Thyroid gland (tissue), 4 donors: ENCODE results near the gene AAGAB. TPM values are rescaled to one million over a fixed set of nuclear protein-coding genes. Genes with fewer than 3 reads are reported as not detected.

Source experiments
- DNase-seq, 2 donors: peaks; one replicate each; pipeline ENCODE4 v3.0.0-alpha.2; 2019
- H3K27ac ChIP-seq, 3 donors: fragments of 200-600 bp; sonication (generic); 1 replicate in 2 of 3; 2 replicates in 1 of 3; pipeline ENCODE4 v1.5.1; 2016 to 2019; ENCODE audit warnings: mild to moderate bottlenecking in 1 of 3, moderate library complexity in 1 of 3
- H3K27me3 ChIP-seq: fragments of 200-600 bp; sonication (generic); one replicate; pipeline ENCODE4 v1.5.1; 2019
- H3K36me3 ChIP-seq, 2 donors: fragments of 200-600 bp; sonication (generic); one replicate each; pipeline ENCODE4 v1.5.1; 2016 to 2019
- H3K4me1 ChIP-seq, 2 donors: fragments of 200-600 bp; sonication (generic); one replicate each; pipeline ENCODE4 v1.5.1; 2017 to 2019
- H3K4me3 ChIP-seq, 3 donors: fragments of 200-600 bp; sonication (generic); replicated peaks in 1 of 3; 1 replicate in 2 of 3; 2 replicates in 1 of 3; pipeline ENCODE4 v1.5.1; 2016; ENCODE audit warnings: mild to moderate bottlenecking in 1 of 3
- H3K9me3 ChIP-seq: fragments of 200-600 bp; sonication (generic); one replicate; pipeline ENCODE4 v1.5.1; 2017
- POLR2A ChIP-seq, 2 donors: fragments of 450-650 bp; IDR thresholded peaks; one replicate each; pipeline ENCODE4 v1.6.1; 2017; ENCODE audit warnings: antibody characterized with exemption in 2 of 2, mild to moderate bottlenecking in 2 of 2, moderate library complexity in 1 of 2
- WGBS, 2 donors: methylation state at CpG; one replicate each; pipeline ENCODE4 v1.1.5; 2017; 5-methylcytosine and 5-hydroxymethylcytosine counted together
- intact Hi-C: fragments of 100-400 bp; cut with DNase I; formaldehyde crosslinking; loops from one replicate; pipeline ENCODE4 v1.15.1; 2023
- total RNA-seq, 4 donors: library from RNA; depleted of rRNA; stranded (reverse); fragments of >200 nt; gene quantifications; one replicate each; pipeline ENCODE4 v1.2.3, GENCODE V29; 2016
- TF ChIP-seq, protein P1 (sequence below), 6 experiments: fragments of 200-600 bp in 3 of 6; fragments of 450-650 bp in 3 of 6; sonication (generic) in 3 of 6; IDR thresholded peaks; one replicate each; pipeline ENCODE4 v1.5.1; 2016 to 2019; ENCODE audit warnings: antibody characterized with exemption in 6 of 6, mild to moderate bottlenecking in 2 of 6, inconsistent platforms in 1 of 6, moderate library complexity in 1 of 6

Gene AAGAB
- total RNA-seq, 4 donors from 2014 or later: 53.7 to 61.9 (median 54.6) TPM

GRCh38 chr15:67276666-67277065, 22.2 kb upstream of the AAGAB start:
- Histone ChIP-seq H3K4me1 (no peaks in the 10 kb centered on the region), H3K27me3 (no peaks in the 10 kb centered on the region), H3K4me3 (no peak overlapping the region), H3K36me3 (no peaks in the 10 kb centered on the region), H3K9me3 (no peaks in the 10 kb centered on the region), H3K27ac (no peak overlapping the region)
- TF ChIP-seq, protein P1, sequence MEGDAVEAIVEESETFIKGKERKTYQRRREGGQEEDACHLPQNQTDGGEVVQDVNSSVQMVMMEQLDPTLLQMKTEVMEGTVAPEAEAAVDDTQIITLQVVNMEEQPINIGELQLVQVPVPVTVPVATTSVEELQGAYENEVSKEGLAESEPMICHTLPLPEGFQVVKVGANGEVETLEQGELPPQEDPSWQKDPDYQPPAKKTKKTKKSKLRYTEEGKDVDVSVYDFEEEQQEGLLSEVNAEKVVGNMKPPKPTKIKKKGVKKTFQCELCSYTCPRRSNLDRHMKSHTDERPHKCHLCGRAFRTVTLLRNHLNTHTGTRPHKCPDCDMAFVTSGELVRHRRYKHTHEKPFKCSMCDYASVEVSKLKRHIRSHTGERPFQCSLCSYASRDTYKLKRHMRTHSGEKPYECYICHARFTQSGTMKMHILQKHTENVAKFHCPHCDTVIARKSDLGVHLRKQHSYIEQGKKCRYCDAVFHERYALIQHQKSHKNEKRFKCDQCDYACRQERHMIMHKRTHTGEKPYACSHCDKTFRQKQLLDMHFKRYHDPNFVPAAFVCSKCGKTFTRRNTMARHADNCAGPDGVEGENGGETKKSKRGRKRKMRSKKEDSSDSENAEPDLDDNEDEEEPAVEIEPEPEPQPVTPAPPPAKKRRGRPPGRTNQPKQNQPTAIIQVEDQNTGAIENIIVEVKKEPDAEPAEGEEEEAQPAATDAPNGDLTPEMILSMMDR (IDR thresholded peaks at IDR 0.05): no peak
- no peak for TF ChIP-seq POLR2A (IDR thresholded peaks at IDR 0.05)
- intact Hi-C loops: no loop called here
- no peak for DNase-seq
- WGBS, 2 donors: 93 to 96% methylated on average over 1 of the region's 1 CpG

DNA sequence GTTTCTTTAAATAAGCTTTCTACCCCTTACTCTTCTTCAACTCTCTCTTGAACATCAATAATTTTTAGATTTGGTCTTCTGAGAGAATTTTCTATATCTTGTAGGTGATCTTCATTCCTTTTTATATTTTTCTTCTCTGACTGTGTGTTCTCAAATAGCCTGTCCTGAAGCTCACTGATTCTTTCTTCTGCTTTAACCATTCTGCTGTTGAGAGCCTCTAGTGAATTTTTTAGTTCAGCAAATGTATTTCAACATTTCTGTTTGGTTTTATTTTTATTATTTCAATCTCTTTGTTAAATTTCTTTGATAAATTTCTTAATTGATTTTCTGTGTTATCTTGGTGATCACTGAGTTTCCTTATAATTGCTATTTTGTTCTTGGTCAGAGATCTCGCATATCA, 19.8 kb upstream of the AAGAB start:
- intact Hi-C loops: no loop called here
- H3K4me3 ChIP-seq: no peak overlapping the region
- no peak for DNase-seq
- H3K27ac ChIP-seq: no peak overlapping the region
- no peaks in the 10 kb centered on the region for H3K9me3 ChIP-seq
- no peaks in the 10 kb centered on the region for H3K36me3 ChIP-seq
- no peaks in the 10 kb centered on the region for H3K4me1 ChIP-seq
- WGBS, 2 donors: 96 to 100% methylated on average over 1 of the region's 1 CpG
- TF ChIP-seq, protein P1 (IDR thresholded peaks at IDR 0.05): no peak
- no peak for TF ChIP-seq POLR2A (IDR thresholded peaks at IDR 0.05)
- no peaks in the 10 kb centered on the region for H3K27me3 ChIP-seq

DNA sequence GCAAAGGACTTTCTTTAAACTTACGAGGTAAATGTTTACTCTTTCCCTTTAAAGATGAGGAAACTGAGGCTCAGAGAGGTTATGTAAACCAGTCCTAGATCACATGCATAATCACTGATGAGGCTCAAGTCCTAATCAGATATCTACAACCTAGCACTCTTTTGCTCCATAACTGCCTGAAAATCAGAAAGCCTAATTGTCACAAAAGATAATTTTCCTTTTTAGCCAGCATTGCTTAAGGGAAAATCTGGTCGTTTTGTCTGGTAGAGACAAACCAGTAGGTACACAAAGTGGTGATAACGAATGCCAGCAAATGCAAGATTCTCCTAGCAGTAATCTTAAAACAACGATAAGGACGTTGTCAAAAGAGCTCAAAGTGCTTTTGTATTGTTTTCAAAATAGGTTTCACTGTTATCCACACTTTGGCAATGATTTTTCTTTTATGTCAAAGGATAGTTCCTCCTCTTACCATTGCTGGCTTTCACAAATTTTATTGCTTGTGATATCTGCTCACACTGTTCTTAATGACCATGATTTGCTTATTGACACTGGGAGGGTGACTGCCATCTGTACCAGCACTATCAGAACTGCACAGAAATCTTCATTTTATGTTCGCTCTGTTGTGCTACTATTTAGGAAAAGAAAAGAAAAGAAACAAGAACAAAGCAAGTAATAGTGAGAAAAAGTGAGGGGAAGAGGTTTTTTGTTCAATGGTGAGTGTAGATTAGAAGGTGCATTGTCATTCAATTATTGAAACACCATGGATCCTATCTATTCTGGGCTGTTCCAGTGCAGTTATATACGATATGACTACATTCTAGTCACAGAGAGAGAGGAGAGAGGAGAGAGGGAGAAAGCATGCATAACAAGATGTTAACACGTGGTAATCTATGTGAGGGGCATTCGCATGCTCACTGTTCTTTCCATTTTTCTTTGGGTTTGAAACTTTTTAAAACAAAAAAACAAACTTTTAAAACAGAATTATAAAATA, 13.8 kb upstream of the AAGAB start:
- DNase-seq: no peak
- H3K9me3 ChIP-seq: no peaks in the 10 kb centered on the region
- TF ChIP-seq, protein P1 (IDR thresholded peaks at IDR 0.05): no peak
- TF ChIP-seq POLR2A (IDR thresholded peaks at IDR 0.05): no peak
- no peaks in the 10 kb centered on the region for H3K27me3 ChIP-seq
- intact Hi-C loops: no loop called here
- H3K36me3 ChIP-seq: no peaks in the 10 kb centered on the region
- no peak overlapping the region for H3K27ac ChIP-seq
- 82% methylated on average over 9 of the region's 9 CpGs for WGBS, 2 donors
- H3K4me1 ChIP-seq: no peaks in the 10 kb centered on the region
- H3K4me3 ChIP-seq: no peak overlapping the region

GRCh38 chr15:67267440-67267839, 13.0 kb upstream of the AAGAB start:
- intact Hi-C loops: no loop called here
- no peak for DNase-seq
- no peaks in the 10 kb centered on the region for H3K9me3 ChIP-seq
- no peak overlapping the region for H3K4me3 ChIP-seq
- no peaks in the 10 kb centered on the region for H3K4me1 ChIP-seq
- 55 to 65% methylated on average over 3 of the region's 3 CpGs for WGBS, 2 donors
- H3K27ac ChIP-seq: no peak overlapping the region
- no peak for TF ChIP-seq POLR2A (IDR thresholded peaks at IDR 0.05)
- TF ChIP-seq, protein P1 (IDR thresholded peaks at IDR 0.05): no peak
- H3K27me3 ChIP-seq: no peaks in the 10 kb centered on the region
- H3K36me3 ChIP-seq: no peaks in the 10 kb centered on the region

DNA sequence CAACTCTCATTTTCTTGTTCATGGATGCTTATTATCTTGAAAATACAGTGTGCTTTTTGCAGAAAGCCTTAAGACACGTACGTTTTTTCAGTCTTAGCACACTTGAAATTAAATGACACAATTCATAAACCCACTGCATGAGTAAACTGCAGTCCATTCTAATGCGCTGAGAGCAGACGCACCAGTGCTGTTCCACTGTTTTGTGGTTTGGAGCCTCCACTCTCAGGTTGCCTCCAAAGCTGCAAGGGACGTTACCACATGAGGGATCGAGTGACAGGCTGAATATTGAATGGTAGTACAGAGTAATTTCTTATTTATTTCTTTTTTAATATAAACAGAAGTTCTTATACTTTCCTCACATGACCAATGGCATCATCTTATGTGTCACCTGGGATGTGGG, 12.4 kb upstream of the AAGAB start:
- H3K27me3 ChIP-seq: no peaks in the 10 kb centered on the region
- H3K4me3 ChIP-seq: no peak overlapping the region
- WGBS, 2 donors: 90 to 92% methylated on average over 6 of the region's 6 CpGs
- H3K4me1 ChIP-seq: no peaks in the 10 kb centered on the region
- H3K9me3 ChIP-seq: no peaks in the 10 kb centered on the region
- H3K27ac ChIP-seq: no peak overlapping the region
- no peak for TF ChIP-seq POLR2A (IDR thresholded peaks at IDR 0.05)
- TF ChIP-seq, protein P1 (IDR thresholded peaks at IDR 0.05): no peak
- intact Hi-C loops: no loop called here
- H3K36me3 ChIP-seq: no peaks in the 10 kb centered on the region
- DNase-seq: no peak
